Endodermal cell (in vitro differentiated cells): Measurements from ENCODE around the gene METTL8. TPM values are rescaled to one million over a fixed set of nuclear protein-coding genes. Genes with fewer than 3 reads are reported as not detected.

Experiments
- DNase-seq: peaks from one replicate; pipeline ENCODE4 v3.0.0-alpha.2; 2017
- H3K27ac ChIP-seq: 2 replicates; pipeline ENCODE4 v1.5.1; 2013; ENCODE audit warnings: mild to moderate bottlenecking, low read depth, low read length, moderate library complexity
- H3K27me3 ChIP-seq: 2 replicates; pipeline ENCODE4 v1.6.1; 2013; ENCODE audit warnings: mild to moderate bottlenecking, low read length, moderate library complexity; ENCODE audit not compliant: insufficient read depth, control insufficient read depth, poor library complexity, severe bottlenecking
- H3K36me3 ChIP-seq: 2 replicates; pipeline ENCODE4 v1.7.0; 2013; ENCODE audit warnings: mild to moderate bottlenecking, low read length, moderate library complexity; ENCODE audit not compliant: control insufficient read depth, insufficient read depth
- H3K4me1 ChIP-seq: one replicate; pipeline ENCODE4 v1.7.0; 2013; ENCODE audit warnings: low read length; ENCODE audit not compliant: control insufficient read depth, insufficient read depth
- H3K4me3 ChIP-seq: 2 replicates; pipeline ENCODE4 v1.5.1; 2013; ENCODE audit warnings: mild to moderate bottlenecking, low read length, moderate library complexity
- H3K9ac ChIP-seq: 2 replicates; pipeline ENCODE4 v1.6.1; 2013; ENCODE audit warnings: mild to moderate bottlenecking, low read length, moderate library complexity; ENCODE audit not compliant: poor library complexity, severe bottlenecking; ENCODE audit errors: extremely low read depth
- H3K9me3 ChIP-seq: 2 replicates; pipeline ENCODE4 v1.6.1; 2013; ENCODE audit warnings: mild to moderate bottlenecking, low read length, moderate library complexity; ENCODE audit not compliant: control insufficient read depth
- H3K27ac Mint-ChIP-seq: 2 replicates; pipeline ENCODE4 v1.8.0; 2020; ENCODE audit warnings: mixed read lengths
- H3K27me3 Mint-ChIP-seq: 2 replicates; pipeline ENCODE4 v1.8.0; 2021; ENCODE audit warnings: mild to moderate bottlenecking, mixed read lengths; ENCODE audit not compliant: insufficient read depth
- H3K36me3 Mint-ChIP-seq: 2 replicates; pipeline ENCODE4 v1.8.0; 2020; ENCODE audit warnings: low read depth, mixed read lengths
- H3K4me1 Mint-ChIP-seq: 2 replicates; pipeline ENCODE4 v1.8.0; 2020; ENCODE audit warnings: mixed read lengths
- H3K4me3 Mint-ChIP-seq: 2 replicates; pipeline ENCODE4 v1.8.0; 2020; ENCODE audit warnings: mild to moderate bottlenecking, moderate library complexity, mixed read lengths
- H3K9me3 Mint-ChIP-seq: 2 replicates; pipeline ENCODE4 v1.8.0; 2020; ENCODE audit warnings: mild to moderate bottlenecking, mixed read lengths
- WGBS, 2 experiments: methylation state at CpG; one replicate each; pipeline versions ENCODE4 v1.1.5 to v1.1.7; 2013; ENCODE audit warnings: missing lambda C conversion rate in 2 of 2, mixed read lengths in 1 of 2; ENCODE audit not compliant: insufficient coverage in 1 of 2, insufficient read length in 1 of 2; 5-methylcytosine and 5-hydroxymethylcytosine counted together
- total RNA-seq, 2 donors: library from RNA; stranded (reverse); fragmentation: NEBNext Ultra II Directional in 1 of 2; extraction: Animal tissue kit (Norgen Biotek cat#: 25700) in 1 of 2; gene quantifications; 2 replicates in 1 of 2; 3 replicates in 1 of 2; pipeline ENCODE4 v1.2.1, GENCODE V29; 2021
- TF ChIP-seq, protein P1 (sequence below): fragments of 200-600 bp; sonication (generic); conservative IDR thresholded peaks from 2 replicates; pipeline ENCODE4 v1.5.0; 2021; ENCODE audit warnings: antibody characterized with exemption, mild to moderate bottlenecking

Gene METTL8
- total RNA-seq, 2 donors from 2014 or later: 20.3 to 33.6 TPM

DNA sequence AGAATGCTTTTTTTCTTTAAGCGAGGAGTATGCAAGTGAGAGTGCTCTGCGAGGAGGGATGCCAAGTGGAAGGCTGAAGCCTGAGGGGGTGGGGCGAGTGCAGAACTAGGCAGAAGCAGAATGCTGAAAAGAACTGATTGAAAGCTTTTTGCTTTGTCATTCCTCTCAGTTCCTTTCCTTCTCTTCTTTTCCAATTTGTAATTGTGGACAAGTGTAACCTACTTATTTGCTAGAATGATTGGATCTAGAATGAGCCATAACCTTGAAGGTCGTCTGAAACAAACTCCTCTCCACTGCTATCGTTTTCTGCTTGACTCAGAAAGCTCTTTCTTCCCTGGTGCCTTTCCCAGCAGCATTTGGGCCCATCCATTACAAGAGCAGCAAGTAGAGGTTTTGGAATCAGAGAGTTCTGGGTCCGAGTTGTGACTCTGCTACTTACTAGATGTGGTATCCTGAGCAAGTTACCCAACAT is 115.3 kb downstream of the METTL8 start:
- H3K36me3 Mint-ChIP-seq: peaks cover 17% of the 10 kb centered on the region
- peaks cover 46% of the 10 kb centered on the region for H3K27me3 Mint-ChIP-seq
- H3K9me3 Mint-ChIP-seq: peaks cover 6% of the 10 kb centered on the region
- H3K27ac Mint-ChIP-seq: peak overlapping the region; percentile 26
- 25% methylated on average over 3 to 6 of the region's 6 CpGs for WGBS, 2 experiments
- H3K9me3 ChIP-seq: peaks cover 3% of the 10 kb centered on the region
- TF ChIP-seq, protein P1, sequence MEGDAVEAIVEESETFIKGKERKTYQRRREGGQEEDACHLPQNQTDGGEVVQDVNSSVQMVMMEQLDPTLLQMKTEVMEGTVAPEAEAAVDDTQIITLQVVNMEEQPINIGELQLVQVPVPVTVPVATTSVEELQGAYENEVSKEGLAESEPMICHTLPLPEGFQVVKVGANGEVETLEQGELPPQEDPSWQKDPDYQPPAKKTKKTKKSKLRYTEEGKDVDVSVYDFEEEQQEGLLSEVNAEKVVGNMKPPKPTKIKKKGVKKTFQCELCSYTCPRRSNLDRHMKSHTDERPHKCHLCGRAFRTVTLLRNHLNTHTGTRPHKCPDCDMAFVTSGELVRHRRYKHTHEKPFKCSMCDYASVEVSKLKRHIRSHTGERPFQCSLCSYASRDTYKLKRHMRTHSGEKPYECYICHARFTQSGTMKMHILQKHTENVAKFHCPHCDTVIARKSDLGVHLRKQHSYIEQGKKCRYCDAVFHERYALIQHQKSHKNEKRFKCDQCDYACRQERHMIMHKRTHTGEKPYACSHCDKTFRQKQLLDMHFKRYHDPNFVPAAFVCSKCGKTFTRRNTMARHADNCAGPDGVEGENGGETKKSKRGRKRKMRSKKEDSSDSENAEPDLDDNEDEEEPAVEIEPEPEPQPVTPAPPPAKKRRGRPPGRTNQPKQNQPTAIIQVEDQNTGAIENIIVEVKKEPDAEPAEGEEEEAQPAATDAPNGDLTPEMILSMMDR: no peak
- H3K27ac ChIP-seq: no peak overlapping the region
- H3K4me3 Mint-ChIP-seq: no peak overlapping the region
- H3K9ac ChIP-seq: no peak overlapping the region
- H3K4me1 Mint-ChIP-seq: peaks cover 61% of the 10 kb centered on the region
- peak; percentile 76 for DNase-seq
- no peak overlapping the region for H3K4me3 ChIP-seq
- H3K27me3 ChIP-seq: peaks cover 34% of the 10 kb centered on the region
- H3K4me1 ChIP-seq: peaks cover 20% of the 10 kb centered on the region
- H3K36me3 ChIP-seq: no peaks in the 10 kb centered on the region

- H3K36me3 Mint-ChIP-seq: peaks cover 18% of the 10 kb centered on the region
- Histone ChIP-seq H3K9ac (no peak overlapping the region), H3K27ac (no peak overlapping the region), H3K36me3 (no peaks in the 10 kb centered on the region), H3K9me3 (peaks cover 11% of the 10 kb centered on the region), H3K4me1 (peaks cover 20% of the 10 kb centered on the region), H3K27me3 (peaks cover 34% of the 10 kb centered on the region), H3K4me3 (no peak overlapping the region)
- no peak overlapping the region for H3K4me3 Mint-ChIP-seq
- TF ChIP-seq, protein P1: no peak
- 66 to 71% methylated on average over 2 to 4 of the region's 4 CpGs for WGBS, 2 experiments
- peak overlapping the region; percentile 84 for H3K27ac Mint-ChIP-seq
- H3K4me1 Mint-ChIP-seq: peaks cover 60% of the 10 kb centered on the region
- peaks cover 13% of the 10 kb centered on the region for H3K9me3 Mint-ChIP-seq
- DNase-seq: peak; percentile 55
- H3K27me3 Mint-ChIP-seq: peaks cover 46% of the 10 kb centered on the region
Observed at GRCh38 chr2:171317492-171318125, 116.2 kb downstream of the METTL8 start.

- Histone ChIP-seq H3K4me1 (peaks cover 20% of the 10 kb centered on the region), H3K27me3 (peaks cover 34% of the 10 kb centered on the region), H3K27ac (no peak overlapping the region), H3K4me3 (no peak overlapping the region), H3K9ac (no peak overlapping the region), H3K36me3 (no peaks in the 10 kb centered on the region), H3K9me3 (peaks cover 18% of the 10 kb centered on the region)
- TF ChIP-seq, protein P1: no peak
- peak overlapping the region; percentile 84 for H3K27ac Mint-ChIP-seq
- peaks cover 22% of the 10 kb centered on the region for H3K36me3 Mint-ChIP-seq
- H3K27me3 Mint-ChIP-seq: peaks cover 46% of the 10 kb centered on the region
- peaks cover 60% of the 10 kb centered on the region for H3K4me1 Mint-ChIP-seq
- peaks cover 20% of the 10 kb centered on the region for H3K9me3 Mint-ChIP-seq
- peak; percentile 79 for DNase-seq
- WGBS, 2 experiments: 50 to 71% methylated on average over 6 of the region's 7 CpGs
- peak overlapping the region; percentile 1 for H3K4me3 Mint-ChIP-seq
Observed at GRCh38 chr2:171316755-171317337, 116.9 kb downstream of the METTL8 start.
